ENCODE measurements around the gene PLCL1. TPM values are rescaled to one million over a fixed set of nuclear protein-coding genes. Genes with fewer than 3 reads are reported as not detected.
"Not testable (repeated sequence)": the region's sequence is repeated elsewhere in the genome, so short reads cannot be mapped to it uniquely, and the experiment has no call there.

PLCL1 gene
- total RNA-seq, 1 donor from 2014 or later, result 12.5 TPM

GRCh38 chr2:198173864-198174263, 369.5 kb downstream of the PLCL1 start:
- Histone ChIP-seq H3K4me3 (ENCODE audit: low read length in 3 of 3) (no peak overlapping the region), H3K27ac (ENCODE audit: low read depth, low read length) (no peak overlapping the region), H3K4me1 (ENCODE audit: control insufficient read depth in 3 of 3, insufficient read depth in 3 of 3, low read length in 3 of 3) (no peaks in the 10 kb centered on the region), H3K9ac (ENCODE audit: low read depth in 1 of 3, low read length in 3 of 3) (no peak overlapping the region), H3K9me3 (ENCODE audit: control insufficient read depth in 3 of 3, low read length in 3 of 3) (no peaks in the 10 kb centered on the region), H3K36me3 (ENCODE audit: control insufficient read depth in 3 of 3, insufficient read depth in 3 of 3, low read length in 3 of 3) (no peaks in the 10 kb centered on the region), H3K27me3 (ENCODE audit: control insufficient read depth in 3 of 3, insufficient read depth in 3 of 3, low read length in 3 of 3) (no peaks in the 10 kb centered on the region)

- Histone ChIP-seq H3K36me3 (ENCODE audit: control insufficient read depth in 3 of 3, insufficient read depth in 3 of 3, low read length in 3 of 3) (no peaks in the 10 kb centered on the region), H3K9ac (ENCODE audit: low read depth in 1 of 3, low read length in 3 of 3) (no peak overlapping the region), H3K9me3 (ENCODE audit: control insufficient read depth in 3 of 3, low read length in 3 of 3) (no peaks in the 10 kb centered on the region), H3K4me1 (ENCODE audit: control insufficient read depth in 3 of 3, insufficient read depth in 3 of 3, low read length in 3 of 3) (no peaks in the 10 kb centered on the region), H3K4me3 (ENCODE audit: low read length in 3 of 3) (no peak overlapping the region), H3K27me3 (ENCODE audit: control insufficient read depth in 3 of 3, insufficient read depth in 3 of 3, low read length in 3 of 3) (no peaks in the 10 kb centered on the region), H3K27ac (ENCODE audit: low read depth, low read length) (no peak overlapping the region)
Observed at GRCh38 chr2:198175271-198175670, 370.9 kb downstream of the PLCL1 start.

GRCh38 chr2:198177040-198177439, 372.6 kb downstream of the PLCL1 start:
- Histone ChIP-seq H3K4me1 (ENCODE audit: control insufficient read depth in 3 of 3, insufficient read depth in 3 of 3, low read length in 3 of 3) (no peaks in the 10 kb centered on the region), H3K36me3 (ENCODE audit: control insufficient read depth in 3 of 3, insufficient read depth in 3 of 3, low read length in 3 of 3) (no peaks in the 10 kb centered on the region), H3K27me3 (ENCODE audit: control insufficient read depth in 3 of 3, insufficient read depth in 3 of 3, low read length in 3 of 3) (no peaks in the 10 kb centered on the region), H3K4me3 (ENCODE audit: low read length in 3 of 3) (no peak overlapping the region), H3K27ac (ENCODE audit: low read depth, low read length) (no peak overlapping the region), H3K9ac (ENCODE audit: low read depth in 1 of 3, low read length in 3 of 3) (no peak overlapping the region), H3K9me3 (ENCODE audit: control insufficient read depth in 3 of 3, low read length in 3 of 3) (no peaks in the 10 kb centered on the region)

GRCh38 chr2:198178766-198179165, 374.4 kb downstream of the PLCL1 start:
- Histone ChIP-seq H3K9me3 (ENCODE audit: control insufficient read depth in 3 of 3, low read length in 3 of 3) (no peaks in the 10 kb centered on the region), H3K27ac (ENCODE audit: low read depth, low read length) (no peak overlapping the region)

GRCh38 chr2:198186257-198186656, 381.9 kb downstream of the PLCL1 start:
- no peak overlapping the region for H3K9ac ChIP-seq (ENCODE audit: low read depth in 1 of 3, low read length in 3 of 3)
- H3K27me3 ChIP-seq (ENCODE audit: control insufficient read depth in 3 of 3, insufficient read depth in 3 of 3, low read length in 3 of 3), result no peaks in the 10 kb centered on the region
- H3K4me1 ChIP-seq (ENCODE audit: control insufficient read depth in 3 of 3, insufficient read depth in 3 of 3, low read length in 3 of 3), result no peaks in the 10 kb centered on the region
- H3K9me3 ChIP-seq (ENCODE audit: control insufficient read depth in 3 of 3, low read length in 3 of 3), result no peaks in the 10 kb centered on the region
- H3K4me3 ChIP-seq (ENCODE audit: low read length in 3 of 3), result no peak overlapping the region
- H3K27ac ChIP-seq (ENCODE audit: low read depth, low read length), result no peak overlapping the region
- no peaks in the 10 kb centered on the region for H3K36me3 ChIP-seq (ENCODE audit: control insufficient read depth in 3 of 3, insufficient read depth in 3 of 3, low read length in 3 of 3)

More at GRCh38 chr2:198178766-198179165, 374.4 kb downstream of the PLCL1 start:
- Histone ChIP-seq H3K9ac (ENCODE audit: low read depth in 1 of 3, low read length in 3 of 3) (no peak overlapping the region), H3K4me3 (ENCODE audit: low read length in 3 of 3) (no peak overlapping the region), H3K27me3 (ENCODE audit: control insufficient read depth in 3 of 3, insufficient read depth in 3 of 3, low read length in 3 of 3) (no peaks in the 10 kb centered on the region), H3K4me1 (ENCODE audit: control insufficient read depth in 3 of 3, insufficient read depth in 3 of 3, low read length in 3 of 3) (no peaks in the 10 kb centered on the region), H3K36me3 (ENCODE audit: control insufficient read depth in 3 of 3, insufficient read depth in 3 of 3, low read length in 3 of 3) (no peaks in the 10 kb centered on the region)

- Histone ChIP-seq H3K9ac (ENCODE audit: low read depth in 1 of 3, low read length in 3 of 3) (no peak overlapping the region), H3K4me1 (ENCODE audit: control insufficient read depth in 3 of 3, insufficient read depth in 3 of 3, low read length in 3 of 3) (no peaks in the 10 kb centered on the region), H3K27ac (ENCODE audit: low read depth, low read length) (no peak overlapping the region), H3K4me3 (ENCODE audit: low read length in 3 of 3) (no peak overlapping the region), H3K9me3 (ENCODE audit: control insufficient read depth in 3 of 3, low read length in 3 of 3) (no peaks in the 10 kb centered on the region), H3K36me3 (ENCODE audit: control insufficient read depth in 3 of 3, insufficient read depth in 3 of 3, low read length in 3 of 3) (no peaks in the 10 kb centered on the region), H3K27me3 (ENCODE audit: control insufficient read depth in 3 of 3, insufficient read depth in 3 of 3, low read length in 3 of 3) (no peaks in the 10 kb centered on the region)
Observed at GRCh38 chr2:198187841-198188240, 383.4 kb downstream of the PLCL1 start.

- Histone ChIP-seq H3K27me3 (ENCODE audit: control insufficient read depth in 3 of 3, insufficient read depth in 3 of 3, low read length in 3 of 3) (no peaks in the 10 kb centered on the region), H3K36me3 (ENCODE audit: control insufficient read depth in 3 of 3, insufficient read depth in 3 of 3, low read length in 3 of 3) (no peaks in the 10 kb centered on the region), H3K9me3 (ENCODE audit: control insufficient read depth in 3 of 3, low read length in 3 of 3) (no peaks in the 10 kb centered on the region), H3K4me3 (ENCODE audit: low read length in 3 of 3) (no peak overlapping the region), H3K27ac (ENCODE audit: low read depth, low read length) (no peak overlapping the region), H3K4me1 (ENCODE audit: control insufficient read depth in 3 of 3, insufficient read depth in 3 of 3, low read length in 3 of 3) (no peaks in the 10 kb centered on the region), H3K9ac (ENCODE audit: low read depth in 1 of 3, low read length in 3 of 3) (no peak overlapping the region)
Observed at GRCh38 chr2:198188982-198189381, 384.6 kb downstream of the PLCL1 start.

- Histone ChIP-seq H3K27ac (ENCODE audit: low read depth, low read length) (no peak overlapping the region), H3K27me3 (ENCODE audit: control insufficient read depth in 3 of 3, insufficient read depth in 3 of 3, low read length in 3 of 3) (no peaks in the 10 kb centered on the region), H3K9me3 (ENCODE audit: control insufficient read depth in 3 of 3, low read length in 3 of 3) (no peaks in the 10 kb centered on the region), H3K9ac (ENCODE audit: low read depth in 1 of 3, low read length in 3 of 3) (no peak overlapping the region), H3K4me1 (ENCODE audit: control insufficient read depth in 3 of 3, insufficient read depth in 3 of 3, low read length in 3 of 3) (no peaks in the 10 kb centered on the region), H3K4me3 (ENCODE audit: low read length in 3 of 3) (no peak overlapping the region), H3K36me3 (ENCODE audit: control insufficient read depth in 3 of 3, insufficient read depth in 3 of 3, low read length in 3 of 3) (no peaks in the 10 kb centered on the region)
Observed at GRCh38 chr2:198191651-198192050, 387.3 kb downstream of the PLCL1 start.

GRCh38 chr2:198196556-198196955, 392.2 kb downstream of the PLCL1 start:
- H3K36me3 ChIP-seq (ENCODE audit: control insufficient read depth in 3 of 3, insufficient read depth in 3 of 3, low read length in 3 of 3); H3K4me3 ChIP-seq (ENCODE audit: low read length in 3 of 3); H3K27me3 ChIP-seq (ENCODE audit: control insufficient read depth in 3 of 3, insufficient read depth in 3 of 3, low read length in 3 of 3); H3K27ac ChIP-seq (ENCODE audit: low read depth, low read length); H3K4me1 ChIP-seq (ENCODE audit: control insufficient read depth in 3 of 3, insufficient read depth in 3 of 3, low read length in 3 of 3); H3K9ac ChIP-seq (ENCODE audit: low read depth in 1 of 3, low read length in 3 of 3); H3K9me3 ChIP-seq (ENCODE audit: control insufficient read depth in 3 of 3, low read length in 3 of 3): not testable (repeated sequence)
